ENCODE results near the gene GRIA3.

GRCh38 chrX:123274796-123275195, 90.7 kb downstream of the GRIA3 start:
- TF ChIP-seq CTCF (IDR thresholded peaks at IDR 0.05; ENCODE audit: borderline replicate concordance, extremely low read depth, low read length, poor library complexity, severe bottlenecking) (no peak), EZH2 (IDR thresholded peaks at IDR 0.05; ENCODE audit: borderline replicate concordance, low read depth, low read length, severe bottlenecking) (no peak)

All from DND-41 (cell line).